Globus pallidus (tissue), 1 donor: ENCODE measurements around the gene DENND1A.
"Not testable (repeated sequence)": the region's sequence is repeated elsewhere in the genome, so short reads cannot be mapped to it uniquely, and the experiment has no call there.

ENCODE experiments used
- DNase-seq: peaks from one replicate; pipeline ENCODE4 v3.0.0-alpha.2; 2015; ENCODE audit warnings: low spot score

Gene DENND1A

DNA sequence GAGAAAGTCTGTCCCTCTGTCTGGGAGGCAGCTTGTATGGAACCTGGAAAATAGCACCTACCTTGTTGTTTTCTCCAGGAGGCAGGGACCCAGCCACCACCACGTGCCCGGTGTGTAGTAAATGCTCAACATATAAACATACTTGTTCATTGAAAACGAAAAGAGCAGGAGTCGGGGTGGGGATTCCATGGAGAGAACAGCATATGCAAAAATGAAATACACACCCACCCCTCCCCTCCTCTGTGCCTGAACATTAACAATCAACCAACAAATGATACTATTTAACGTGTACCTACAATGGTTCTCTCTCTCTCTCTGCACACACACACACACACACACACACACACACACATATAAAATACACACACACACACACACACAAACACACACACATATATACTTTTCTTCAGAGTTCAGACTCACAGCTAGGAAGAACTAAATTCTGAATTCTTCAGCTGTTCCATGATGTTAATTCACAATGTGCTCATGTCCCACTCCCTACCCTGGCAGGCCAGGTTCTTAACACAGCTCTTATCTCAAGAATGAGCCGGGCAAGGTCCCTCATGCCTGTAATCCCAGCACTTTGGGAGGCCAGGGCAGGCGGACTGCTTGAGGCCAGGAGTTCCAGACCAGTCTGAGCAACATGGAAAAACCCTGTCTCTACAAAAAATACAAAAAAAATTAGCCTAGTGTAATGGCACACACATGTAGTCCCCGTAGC is 16.3 kb upstream of the DENND1A start:
- DNase-seq: no peak

DNA sequence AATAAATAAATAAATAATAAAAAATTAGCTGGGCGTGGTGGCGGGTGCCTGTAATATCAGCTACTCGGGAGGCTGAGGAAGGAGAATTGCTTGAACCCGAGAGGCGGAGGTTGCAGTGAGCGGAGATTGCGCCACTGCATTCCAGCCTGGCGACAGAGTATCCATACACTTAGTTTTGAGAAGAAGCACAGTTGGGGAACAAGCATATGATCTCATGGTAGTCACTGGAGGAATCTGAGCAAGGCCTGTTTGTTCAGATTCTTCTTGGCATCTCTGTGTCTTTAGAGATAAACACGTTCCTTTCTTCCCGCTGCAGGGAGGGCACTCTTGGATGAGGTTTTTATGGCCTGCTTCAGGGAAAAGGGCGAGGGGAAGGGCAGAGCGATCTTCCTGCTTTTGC is 15.6 kb upstream of the DENND1A start:
- no peak for DNase-seq

DNA sequence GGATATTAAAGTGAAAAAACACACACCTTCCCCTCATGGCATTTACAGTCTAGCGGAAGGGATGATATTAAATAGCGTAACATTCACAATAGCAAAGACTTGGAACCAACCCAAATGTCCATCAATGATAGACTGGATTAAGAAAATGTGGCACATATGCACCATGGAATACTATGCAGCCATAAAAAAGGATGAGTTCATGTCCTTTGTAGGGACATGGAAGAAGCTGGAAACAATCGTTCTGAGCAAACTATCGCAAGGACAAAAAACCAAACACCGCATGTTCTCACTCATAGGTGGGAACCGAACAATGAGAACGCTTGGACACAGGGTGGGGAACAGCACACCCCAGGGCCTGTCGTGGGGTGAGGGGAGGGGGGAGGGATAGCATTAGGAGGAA is 14.5 kb upstream of the DENND1A start:
- DNase-seq: not testable (repeated sequence)

- no peak for DNase-seq
Observed at GRCh38 chr9:123943671-123944070, 13.7 kb upstream of the DENND1A start.

DNA sequence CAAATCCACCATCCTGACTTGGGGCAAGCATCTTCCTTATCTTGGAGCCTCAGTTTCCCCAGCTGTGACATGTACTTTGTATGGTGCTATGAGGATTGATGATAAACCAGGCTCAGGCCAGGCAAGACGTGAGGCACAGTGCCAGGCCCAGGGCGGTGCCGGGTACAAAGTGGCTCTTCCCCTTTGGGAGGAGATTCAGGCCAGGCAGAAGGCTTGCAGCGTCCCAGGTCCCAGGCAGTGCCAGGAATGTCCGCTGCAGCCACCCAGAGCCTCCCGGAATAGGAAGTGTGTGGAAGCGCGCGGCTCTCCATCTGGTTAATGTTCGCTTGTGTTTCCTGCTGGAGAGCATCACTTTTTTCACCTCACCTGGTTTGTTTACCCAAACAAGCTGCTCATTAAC is 12.6 kb upstream of the DENND1A start:
- no peak for DNase-seq

DNA sequence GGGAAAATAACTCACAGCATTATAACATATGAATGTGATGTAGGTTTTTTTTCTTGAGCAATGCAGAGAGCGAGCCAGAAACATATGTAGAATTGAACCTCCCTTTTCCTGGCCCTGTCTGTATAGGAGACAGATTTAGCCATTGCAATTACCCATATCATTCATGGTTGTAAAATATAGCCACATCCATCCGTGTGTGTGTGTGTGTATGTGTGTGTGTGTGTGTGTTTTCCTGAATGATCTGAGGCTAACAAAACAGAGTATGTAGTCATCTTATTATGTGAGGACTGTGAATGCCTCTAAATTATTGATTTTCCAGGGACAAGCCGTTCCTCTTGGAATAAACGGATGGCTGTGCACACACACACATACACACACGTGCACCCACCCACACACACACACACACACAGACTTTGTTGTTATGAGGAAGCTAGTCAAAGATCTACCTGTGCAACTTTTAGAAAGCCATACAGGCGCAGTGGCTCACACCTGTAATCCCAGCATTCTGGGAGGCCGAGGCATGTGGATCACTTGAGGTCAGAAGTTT is 11.7 kb upstream of the DENND1A start:
- DNase-seq: no peak

DNA sequence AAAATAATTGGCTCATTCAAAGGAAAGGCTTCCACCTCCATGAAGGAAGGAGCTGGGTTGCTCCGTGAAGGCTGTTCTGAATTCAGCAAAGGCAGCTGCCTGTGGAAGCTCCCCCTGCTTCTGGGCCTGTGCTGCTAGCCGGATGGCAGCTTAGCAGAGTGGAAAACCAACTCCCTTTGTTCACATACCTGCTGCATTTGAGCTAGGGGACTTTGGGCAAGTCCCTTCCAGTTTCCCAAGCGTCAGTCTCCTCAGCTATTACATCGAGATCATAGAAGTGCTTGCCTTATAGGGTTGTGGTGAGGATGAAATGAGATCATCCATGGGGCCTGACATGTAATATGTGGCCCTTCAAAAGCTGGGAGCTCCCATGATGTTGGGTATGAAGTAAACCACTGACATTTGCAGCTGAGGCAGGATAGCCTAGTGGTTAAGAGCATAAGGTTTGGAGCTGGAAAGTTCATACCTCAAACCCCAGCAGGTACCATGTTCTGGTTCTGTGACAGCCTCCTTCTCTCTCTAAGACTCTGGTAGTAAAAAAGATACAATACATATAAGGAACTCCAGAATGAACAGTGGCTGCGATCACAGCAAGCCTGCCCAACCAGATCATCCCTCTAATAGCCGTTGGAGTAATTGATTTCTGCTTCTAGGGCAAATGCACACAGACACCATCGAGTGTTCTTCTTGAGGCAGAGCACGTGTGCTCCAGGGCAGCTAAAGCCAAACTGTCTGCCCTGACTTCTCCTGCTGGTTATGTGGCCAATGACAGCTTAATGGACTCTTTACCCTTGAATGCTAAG is 11.0 kb upstream of the DENND1A start:
- no peak for DNase-seq

GRCh38 chr9:123938401-123938800 is 8.5 kb upstream of the DENND1A start:
- no peak for DNase-seq

DNA sequence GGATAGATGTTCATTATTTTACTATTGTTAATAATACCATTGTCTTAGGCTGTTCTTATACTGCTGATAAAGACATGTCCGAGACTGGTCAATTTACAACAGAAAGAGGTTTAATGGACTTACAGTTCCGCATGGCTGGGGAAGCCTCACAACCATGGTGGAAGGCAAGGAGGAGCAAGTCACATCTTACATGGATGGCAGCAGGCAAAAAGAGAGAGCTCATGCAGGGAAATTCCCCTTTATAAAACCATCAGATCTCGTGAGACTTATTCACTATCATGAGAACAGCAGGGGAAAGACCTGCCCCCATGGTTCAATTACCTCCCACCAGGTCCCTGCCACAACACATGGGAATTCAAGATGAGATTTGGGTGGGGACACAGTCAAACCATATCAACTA is 6.6 kb upstream of the DENND1A start:
- DNase-seq: not testable (repeated sequence)

DNA sequence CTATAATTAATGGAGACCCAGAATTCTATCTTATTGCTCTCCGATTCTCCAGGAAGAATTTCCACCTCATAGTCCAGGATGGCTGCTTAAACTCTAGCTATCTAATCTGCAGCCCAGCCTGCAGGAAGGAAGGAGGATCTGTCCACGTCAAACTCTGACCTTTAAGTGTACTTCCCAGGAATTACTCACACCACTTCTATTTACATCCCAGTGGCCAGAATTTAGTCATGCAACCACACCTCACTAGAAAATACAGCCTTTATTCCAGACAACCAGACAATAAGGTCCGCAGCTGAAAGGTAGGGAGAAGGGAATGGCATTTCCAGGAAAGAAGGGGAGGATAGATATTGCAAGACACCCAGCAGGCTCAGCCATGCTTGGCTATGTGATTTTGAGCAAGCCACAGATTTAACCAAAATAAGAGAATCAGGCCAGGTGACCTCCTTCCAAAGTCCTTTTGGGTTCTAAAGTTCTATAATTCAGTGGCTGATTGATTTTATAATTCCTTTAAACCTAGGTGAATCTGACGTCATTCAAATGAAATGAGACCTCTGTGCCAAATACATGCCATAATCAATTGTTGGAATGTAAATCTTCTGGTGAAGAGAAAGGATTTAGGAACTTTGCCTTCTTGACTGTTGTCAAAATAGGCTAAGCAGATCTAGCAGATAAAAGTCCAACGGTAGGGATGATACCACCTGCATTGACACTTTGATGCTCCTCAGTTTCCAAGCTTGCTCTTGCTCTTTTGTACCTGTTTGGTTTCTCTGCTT is 3.7 kb upstream of the DENND1A start:
- no peak for DNase-seq

GRCh38 chr9:123929177-123929869 is 603 bp downstream of the DENND1A start:
- DNase-seq: peak; percentile 21

DNA sequence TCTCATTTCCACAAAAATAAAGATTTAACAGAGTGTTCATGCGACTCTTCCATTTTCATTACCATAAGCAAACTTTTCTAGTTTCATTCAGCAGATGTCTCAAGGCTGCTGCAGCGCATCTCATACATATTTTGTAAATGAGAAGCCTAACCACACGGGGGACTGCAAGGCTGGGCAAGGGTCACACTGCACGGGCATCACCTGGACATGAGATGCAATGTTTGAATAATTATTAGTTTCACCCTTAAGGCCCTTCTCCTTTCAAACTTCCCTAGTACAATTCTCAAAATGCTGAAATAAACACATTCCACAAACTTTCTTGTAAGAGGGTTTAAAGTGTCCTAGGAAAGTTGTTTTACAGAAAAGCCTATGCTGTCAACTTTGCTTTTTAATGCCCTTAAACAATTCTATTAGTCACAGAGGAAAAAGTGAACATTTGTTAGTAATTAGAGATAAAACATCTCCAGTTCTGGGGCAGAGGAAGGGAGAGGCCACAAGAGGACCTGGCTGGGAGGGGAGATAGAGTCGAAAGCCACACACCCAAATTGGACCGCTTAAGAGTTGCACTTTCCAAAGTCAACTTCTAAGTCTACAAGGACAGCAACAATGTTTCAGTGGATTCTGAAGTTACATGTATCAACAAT is 1.3 kb downstream of the DENND1A start:
- DNase-seq: no peak

- no peak for DNase-seq
Observed at GRCh38 chr9:123927625-123928532, 2.0 kb downstream of the DENND1A start.

GRCh38 chr9:123926941-123927340 is 3.0 kb downstream of the DENND1A start:
- no peak for DNase-seq

- no peak for DNase-seq
Observed at GRCh38 chr9:123925819-123926218, 4.1 kb downstream of the DENND1A start.

DNA sequence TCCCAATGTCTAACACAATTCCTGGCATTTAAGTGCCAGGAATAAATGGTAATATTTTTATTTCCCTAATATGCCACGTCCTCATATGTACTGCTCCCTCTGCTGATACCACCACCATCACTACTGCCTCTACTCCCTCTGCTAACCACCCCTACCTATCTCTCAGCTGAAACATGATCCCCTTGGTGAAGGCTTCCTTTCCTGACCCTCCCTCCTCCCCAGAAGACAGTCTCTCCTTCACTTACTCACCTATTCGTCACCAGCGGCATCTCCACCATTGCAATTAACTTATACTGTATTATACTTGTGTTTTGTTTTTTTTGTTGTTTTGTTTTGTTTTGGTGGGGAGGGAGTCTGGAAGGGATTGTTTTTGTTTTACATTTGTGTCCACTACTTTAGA is 4.8 kb downstream of the DENND1A start:
- no peak for DNase-seq

GRCh38 chr9:123924727-123925126 is 5.2 kb downstream of the DENND1A start:
- no peak for DNase-seq

GRCh38 chr9:123923884-123924283 is 6.0 kb downstream of the DENND1A start:
- DNase-seq: no peak

DNA sequence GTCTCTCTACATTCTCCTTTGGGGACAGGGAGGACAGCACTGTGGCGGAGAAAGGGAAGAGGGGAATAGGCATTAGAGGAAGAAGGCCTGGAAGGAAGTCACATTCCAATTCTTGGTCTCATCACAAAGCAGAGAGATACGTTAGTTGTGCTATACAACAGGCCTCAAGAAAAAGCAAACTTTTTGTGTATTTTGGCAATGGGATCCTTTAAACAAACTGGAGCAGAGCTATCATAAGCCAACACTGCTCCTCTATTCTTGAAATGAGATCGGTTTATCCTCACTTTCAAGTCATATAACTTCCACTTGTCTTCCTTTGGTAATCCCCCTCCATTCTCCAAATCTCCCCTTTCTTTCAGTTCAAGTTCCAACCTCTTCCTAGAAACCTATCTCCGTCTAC is 6.5 kb downstream of the DENND1A start:
- DNase-seq: no peak

- no peak for DNase-seq
Observed at GRCh38 chr9:123922911-123923310, 7.0 kb downstream of the DENND1A start.
